Measurements from ENCODE around the gene SLCO4A1. TPM values are rescaled to one million over a fixed set of nuclear protein-coding genes. Genes with fewer than 3 reads are reported as not detected.

The SLCO4A1 gene
- total and polyA plus RNA-seq, 4 donors: 4.7 to 152 (median 42.5) TPM

- DNase-seq: no peak
- peaks cover 6 to 44% (median 10%) of the 10 kb centered on the region in 3 donors for H3K27me3 ChIP-seq (ENCODE audit: control insufficient read depth in 3 of 3, insufficient read depth in 3 of 3, low read length in 2 of 3)
- no peaks in the 10 kb centered on the region for H3K36me3 ChIP-seq (ENCODE audit: control insufficient read depth in 4 of 4, insufficient read depth in 4 of 4, low read length in 4 of 4)
- peaks cover 0 to 8% (median 3%) of the 10 kb centered on the region in 5 donors for H3K4me1 ChIP-seq (ENCODE audit: control insufficient read depth in 5 of 5, insufficient read depth in 5 of 5, low read length in 5 of 5)
- H3K9me3 ChIP-seq (ENCODE audit: control insufficient read depth in 4 of 4, insufficient read depth in 3 of 4, low read length in 3 of 4): no peaks in the 10 kb centered on the region
- no peak overlapping the region for H3K27ac ChIP-seq (ENCODE audit: low read depth in 1 of 2, low read length in 1 of 2)
- ATAC-seq (ENCODE audit: insufficient read depth, low FRiP score): no peak
- 26 to 42% methylated on average over 16 of the region's 16 CpGs for WGBS, 2 donors
- H3K4me3 ChIP-seq: no peak overlapping the region
- no peak for TF ChIP-seq CTCF (IDR thresholded peaks at IDR 0.05; ENCODE audit: control extremely low read depth, extremely low read depth)
- H3K9ac ChIP-seq (ENCODE audit: insufficient read depth in 1 of 2, low read length in 2 of 2): no peak overlapping the region
These were observed 5.9 kb upstream of the SLCO4A1 start for GRCh38 chr20:62636446-62636845.

GRCh38 chr20:62637110-62637509 is 5.2 kb upstream of the SLCO4A1 start:
- Histone ChIP-seq H3K27ac (ENCODE audit: low read depth in 1 of 2, low read length in 1 of 2) (no peak overlapping the region), H3K9ac (ENCODE audit: insufficient read depth in 1 of 2, low read length in 2 of 2) (no peak overlapping the region), H3K4me3 (no peak overlapping the region), H3K4me1 (ENCODE audit: control insufficient read depth in 5 of 5, insufficient read depth in 5 of 5, low read length in 5 of 5) (peaks cover 0 to 11% (median 4%) of the 10 kb centered on the region in 5 donors), H3K9me3 (ENCODE audit: control insufficient read depth in 4 of 4, insufficient read depth in 3 of 4, low read length in 3 of 4) (no peaks in the 10 kb centered on the region), H3K27me3 (ENCODE audit: control insufficient read depth in 3 of 3, insufficient read depth in 3 of 3, low read length in 2 of 3) (peaks cover 6 to 47% (median 14%) of the 10 kb centered on the region in 3 donors), H3K36me3 (ENCODE audit: control insufficient read depth in 4 of 4, insufficient read depth in 4 of 4, low read length in 4 of 4) (no peaks in the 10 kb centered on the region)
- no peak for DNase-seq
- TF ChIP-seq CTCF (IDR thresholded peaks at IDR 0.05; ENCODE audit: control extremely low read depth, extremely low read depth): no peak
- 76 to 84% methylated on average over 5 of the region's 5 CpGs for WGBS, 2 donors
- no peak for ATAC-seq (ENCODE audit: insufficient read depth, low FRiP score)

DNA sequence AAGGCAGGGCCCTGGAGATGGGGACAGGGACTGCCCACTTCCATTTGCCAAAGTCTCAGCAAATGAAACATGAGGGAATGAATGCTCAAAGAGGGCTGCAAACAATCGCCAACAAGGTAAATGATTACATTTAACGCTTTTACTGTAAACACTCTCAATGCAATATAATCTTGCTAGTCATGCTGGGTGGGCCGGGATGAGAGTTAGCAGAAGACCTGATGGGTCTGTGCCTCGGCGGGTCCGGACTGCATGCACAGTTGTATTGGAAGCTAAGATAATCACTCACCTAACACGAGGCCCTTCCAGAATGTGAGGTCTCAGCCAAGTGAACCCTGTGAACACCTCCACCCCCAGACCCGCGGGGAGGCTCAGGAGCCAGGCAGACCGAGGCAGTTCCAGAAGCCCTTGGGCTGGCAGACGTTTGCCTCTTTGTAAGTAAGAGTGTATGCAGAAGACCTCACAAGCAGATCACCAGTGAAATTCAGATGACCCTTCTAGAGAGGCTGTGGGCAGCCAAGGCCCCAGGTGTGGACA is 4.7 kb upstream of the SLCO4A1 start:
- Histone ChIP-seq H3K4me3 (no peak overlapping the region), H3K27ac (ENCODE audit: low read depth in 1 of 2, low read length in 1 of 2) (no peak overlapping the region), H3K36me3 (ENCODE audit: control insufficient read depth in 4 of 4, insufficient read depth in 4 of 4, low read length in 4 of 4) (no peaks in the 10 kb centered on the region), H3K4me1 (ENCODE audit: control insufficient read depth in 5 of 5, insufficient read depth in 5 of 5, low read length in 5 of 5) (peaks cover 0 to 11% (median 4%) of the 10 kb centered on the region in 5 donors), H3K9me3 (ENCODE audit: control insufficient read depth in 4 of 4, insufficient read depth in 3 of 4, low read length in 3 of 4) (no peaks in the 10 kb centered on the region), H3K9ac (ENCODE audit: insufficient read depth in 1 of 2, low read length in 2 of 2) (no peak overlapping the region), H3K27me3 (ENCODE audit: control insufficient read depth in 3 of 3, insufficient read depth in 3 of 3, low read length in 2 of 3) (peaks cover 6 to 42% (median 14%) of the 10 kb centered on the region in 3 donors)
- DNase-seq (no peak), ATAC-seq (ENCODE audit: insufficient read depth, low FRiP score) (no peak)
- WGBS, 2 donors: 80 to 88% methylated on average over 11 of the region's 11 CpGs
- no peak for TF ChIP-seq CTCF (IDR thresholded peaks at IDR 0.05; ENCODE audit: control extremely low read depth, extremely low read depth)
